Measurements from ENCODE around the gene B4GALT5.

- TF ChIP-seq CTCF (IDR thresholded peaks at IDR 0.05) (no peak), POLR2A (IDR thresholded peaks at IDR 0.05) (no peak)
These were observed 43.9 kb upstream of the B4GALT5 start for GRCh38 chr20:49757597-49757996.
